Progenitor cell of endocrine pancreas (in vitro differentiated cells): ENCODE data around the gene FAM149A. TPM values are rescaled to one million over a fixed set of nuclear protein-coding genes. Genes with fewer than 3 reads are reported as not detected.
A peak's percentile ranks its signal among the peaks of the same experiment; 100 is the strongest.

Experiments used
- DNase-seq: peaks from one replicate; pipeline ENCODE4 v3.0.0; 2021; ENCODE audit warnings: low spot score; ENCODE audit not compliant: unreplicated experiment
- H3K27ac Mint-ChIP-seq: 2 replicates; pipeline ENCODE4 v1.8.0; 2021; ENCODE audit warnings: mild to moderate bottlenecking, moderate library complexity, mixed read lengths
- H3K27me3 Mint-ChIP-seq: 2 replicates; pipeline ENCODE4 v1.8.0; 2021; ENCODE audit warnings: mixed read lengths
- H3K36me3 Mint-ChIP-seq: 2 replicates; pipeline ENCODE4 v1.8.0; 2022; ENCODE audit warnings: mixed read lengths; ENCODE audit not compliant: insufficient read depth
- H3K4me1 Mint-ChIP-seq: 2 replicates; pipeline ENCODE4 v1.8.0; 2021; ENCODE audit warnings: low read depth, mixed read lengths
- H3K4me3 Mint-ChIP-seq: 2 replicates; pipeline ENCODE4 v1.8.0; 2021; ENCODE audit warnings: low read depth, mild to moderate bottlenecking, moderate library complexity, mixed read lengths
- H3K9me3 Mint-ChIP-seq: 2 replicates; pipeline ENCODE4 v1.8.0; 2021; ENCODE audit warnings: low read depth, mixed read lengths
- CTCF ChIP-seq: fragments of 200-600 bp; sonication (generic); IDR thresholded peaks from one replicate; pipeline ENCODE4 v1.5.0; 2021; ENCODE audit warnings: antibody characterized with exemption, mild to moderate bottlenecking; ENCODE audit not compliant: unreplicated experiment
- total RNA-seq: library from RNA; stranded (reverse); gene quantifications from 2 replicates; pipeline ENCODE4 v1.2.1, GENCODE V29; 2021

FAM149A gene
- total RNA-seq, 1 donor from 2014 or later: 12.0 TPM

DNA sequence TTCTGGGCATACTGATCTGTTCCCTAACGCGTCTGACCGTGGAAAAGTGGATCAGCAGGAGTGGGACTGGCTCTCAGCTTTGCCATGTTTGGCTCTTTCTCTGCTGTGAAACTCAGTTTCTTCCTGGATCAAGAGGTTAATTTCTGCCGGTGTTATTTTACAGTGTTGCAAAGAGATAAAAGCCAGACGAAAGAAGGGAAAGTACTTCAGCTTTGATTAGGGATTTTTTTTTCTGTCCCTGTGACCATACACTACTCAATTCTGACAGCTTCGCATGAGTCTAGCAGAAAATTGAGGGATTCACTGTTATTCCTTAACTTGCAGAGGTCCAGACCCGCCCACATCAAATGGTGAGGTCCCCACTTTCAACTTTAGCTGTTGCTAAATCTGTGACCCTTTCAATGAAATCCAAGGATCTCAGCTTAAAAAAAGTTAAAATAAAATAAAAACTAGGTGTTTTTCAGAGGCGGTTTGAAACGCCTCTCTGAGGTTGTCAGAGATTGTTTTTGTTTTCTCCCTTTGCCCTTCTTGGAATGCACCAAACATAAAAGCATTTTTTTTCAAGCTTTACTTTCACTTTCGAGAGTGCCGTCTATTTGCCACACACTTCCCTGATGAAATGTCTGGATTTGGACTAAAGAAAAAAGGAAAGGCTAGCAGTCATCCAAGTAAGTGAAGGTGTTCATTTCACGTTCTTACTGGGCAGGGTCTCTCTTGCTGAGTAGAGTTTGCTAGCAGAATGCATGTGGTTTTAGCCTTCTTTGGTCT, 35.7 kb upstream of the FAM149A start, which contains the start of gene TLR3:
Gene TLR3, plus strand, starts transcription at position 576 of the 768 bp plus-strand sequence. CDS start 7,464 bp downstream, outside the sequence.
- Mint-ChIP-seq H3K9me3 (no peaks in the 10 kb centered on the region), H3K27me3 (peaks cover 9% of the 10 kb centered on the region), H3K27ac (no peak within 1 kb of the TSS), H3K4me1 (peaks cover 2% of the 10 kb centered on the region), H3K36me3 (no peaks in the 10 kb centered on the region), H3K4me3 (no peak within 1 kb of the TSS)
- no peak for TF ChIP-seq CTCF
- DNase-seq: no peak

DNA sequence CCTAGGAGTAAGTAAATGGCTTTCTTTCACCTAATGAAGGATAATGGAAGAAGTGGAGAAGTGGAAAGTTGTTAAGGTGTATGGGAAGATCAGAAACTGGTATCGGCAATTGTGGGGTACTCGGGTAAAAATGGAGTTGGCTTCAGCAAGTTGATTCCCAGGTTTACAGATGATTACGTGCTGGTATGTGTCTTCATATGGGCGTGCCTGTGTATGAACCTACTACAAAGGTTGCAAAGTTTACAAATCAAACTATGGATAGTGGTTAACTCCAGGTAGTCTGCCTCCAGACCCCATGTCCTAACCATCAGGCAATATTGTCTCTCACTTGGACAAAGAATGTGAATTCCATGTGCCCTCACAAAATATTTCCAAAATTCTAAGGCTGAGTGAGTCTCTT, 34.8 kb upstream of the FAM149A start:
- Mint-ChIP-seq H3K27ac (no peak overlapping the region), H3K36me3 (no peaks in the 10 kb centered on the region), H3K27me3 (peaks cover 9% of the 10 kb centered on the region), H3K9me3 (no peaks in the 10 kb centered on the region), H3K4me1 (peaks cover 2% of the 10 kb centered on the region), H3K4me3 (no peak overlapping the region)
- no peak for TF ChIP-seq CTCF
- DNase-seq: no peak

DNA sequence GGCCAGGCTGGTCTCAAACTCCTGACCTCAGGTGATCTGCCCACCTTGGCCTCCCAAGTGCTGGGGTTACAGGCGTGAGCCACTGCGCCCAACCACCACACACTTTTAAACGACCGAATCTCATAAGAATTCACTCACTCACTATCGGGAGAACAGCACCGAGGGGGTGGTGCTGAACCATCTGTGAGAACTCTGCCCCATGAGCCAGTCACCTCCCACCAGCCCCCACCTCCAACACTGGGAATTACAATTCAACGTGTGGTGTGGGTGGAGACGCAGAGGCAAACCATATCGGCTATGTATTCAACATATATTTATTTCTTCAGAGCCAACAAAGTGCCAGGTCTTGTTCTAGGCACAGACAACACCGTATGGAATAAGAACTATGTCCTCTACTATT, 32.0 kb upstream of the FAM149A start:
- Mint-ChIP-seq H3K36me3 (no peaks in the 10 kb centered on the region), H3K9me3 (no peaks in the 10 kb centered on the region), H3K27me3 (peaks cover 17% of the 10 kb centered on the region), H3K4me1 (peaks cover 2% of the 10 kb centered on the region), H3K27ac (no peak overlapping the region), H3K4me3 (no peak overlapping the region)
- no peak for DNase-seq
- no peak for TF ChIP-seq CTCF

- Mint-ChIP-seq H3K36me3 (no peaks in the 10 kb centered on the region), H3K4me3 (no peak overlapping the region), H3K9me3 (no peaks in the 10 kb centered on the region)
These were observed 30.3 kb upstream of the FAM149A start for GRCh38 chr4:186074189-186074588.

DNA sequence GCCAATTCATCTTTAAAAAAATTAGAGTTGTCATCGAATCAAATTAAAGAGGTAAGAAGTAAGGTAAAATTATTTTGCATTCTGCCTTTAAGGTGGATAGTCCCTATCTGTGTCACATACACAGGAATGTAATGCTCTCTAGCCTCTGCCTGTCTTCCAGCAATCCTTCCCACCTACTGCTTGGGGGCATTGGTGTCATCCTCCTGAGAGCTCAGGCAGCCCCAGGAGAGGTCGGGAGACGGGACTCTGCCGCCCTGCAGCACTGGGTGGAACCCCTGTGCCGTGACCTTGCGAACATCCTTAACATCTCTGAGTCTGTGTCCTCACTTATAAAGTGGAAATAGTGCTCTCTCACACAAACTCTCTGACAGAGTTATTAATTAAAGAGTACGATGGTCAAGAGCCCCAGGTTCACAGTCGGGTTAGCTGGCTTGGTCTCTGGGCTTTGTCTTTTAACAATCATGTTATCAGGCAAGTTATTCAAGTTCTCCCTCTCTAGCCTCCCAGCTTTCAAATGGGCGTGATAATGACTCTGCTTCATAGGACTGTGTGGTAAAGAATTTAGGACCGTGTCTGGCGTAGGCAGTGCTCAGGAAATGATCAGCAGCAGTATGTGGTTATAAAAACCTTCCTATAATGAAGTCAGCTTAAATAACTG, 25.4 kb upstream of the FAM149A start:
- peaks cover 37% of the 10 kb centered on the region for H3K27me3 Mint-ChIP-seq
- peaks cover 16% of the 10 kb centered on the region for H3K4me1 Mint-ChIP-seq
- TF ChIP-seq CTCF: no peak
- H3K36me3 Mint-ChIP-seq: no peaks in the 10 kb centered on the region
- no peak for DNase-seq
- no peaks in the 10 kb centered on the region for H3K9me3 Mint-ChIP-seq
- peak overlapping the region; percentile 66 for H3K27ac Mint-ChIP-seq
- H3K4me3 Mint-ChIP-seq: peak overlapping the region; percentile 9

More at GRCh38 chr4:186074189-186074588, 30.3 kb upstream of the FAM149A start:
- peaks cover 6% of the 10 kb centered on the region for H3K4me1 Mint-ChIP-seq
- DNase-seq: no peak
- no peak overlapping the region for H3K27ac Mint-ChIP-seq
- no peak for TF ChIP-seq CTCF
- peaks cover 22% of the 10 kb centered on the region for H3K27me3 Mint-ChIP-seq
